ENCODE measurements around the gene CRTC2. TPM values are rescaled to one million over a fixed set of nuclear protein-coding genes. Genes with fewer than 3 reads are reported as not detected.
"Not testable (repeated sequence)": the region's sequence is repeated elsewhere in the genome, so short reads cannot be mapped to it uniquely, and the experiment has no call there.

Gene CRTC2
- 10 to 100 TPM; 86.3 to 98.5 TPM for total RNA-seq

GRCh38 chr1:153958111-153958960 lies at the start of gene CRTC2:
Gene CRTC2 (minus strand): TSS chr1:153958612. CDS start chr1:153958497, 115 bp downstream.
- Mint-ChIP-seq H3K4me3 (peak within 1 kb of the TSS; percentile 97), H3K4me1 (peaks cover 57% of the 10 kb centered on the region), H3K9me3 (ENCODE audit: low read depth) (no peaks in the 10 kb centered on the region), H3K36me3 (peaks cover 26% of the 10 kb centered on the region), H3K27me3 (no peaks in the 10 kb centered on the region), H3K27ac (peak within 1 kb of the TSS; percentile 98)
- ATAC-seq (peak; percentile 87), DNase-seq (peak; percentile 100)
- CTCF ChIA-PET = interaction anchor here (0.7 to 5.0 kb wide), 10 partner anchors 9 to 175 kb away, joined by 3 to 46 read pairs (median 5); partner anchors contain the start of genes CREB3L4, DENND4B, JTB and RAB13

GRCh38 chr1:154006136-154006535 lies 47.7 kb upstream of the CRTC2 start:
- ATAC-seq (no peak), DNase-seq (no peak)
- no peak overlapping the region for H3K4me3 Mint-ChIP-seq
- no peaks in the 10 kb centered on the region for H3K36me3 Mint-ChIP-seq
- no peaks in the 10 kb centered on the region for H3K9me3 Mint-ChIP-seq (ENCODE audit: low read depth)
- CTCF ChIA-PET = no interaction called here
- H3K4me1 Mint-ChIP-seq = no peaks in the 10 kb centered on the region
- no peak overlapping the region for H3K27ac Mint-ChIP-seq
- H3K27me3 Mint-ChIP-seq = no peaks in the 10 kb centered on the region

GRCh38 chr1:154000420-154000819 lies 42.0 kb upstream of the CRTC2 start:
- CTCF ChIA-PET = interaction anchor here (1.3 to 1.4 kb wide), 2 partner anchors 9 to 10 kb away, joined by 3 read pairs; no protein-coding TSS in a partner anchor
- DNase-seq = no peak
- peaks cover 1% of the 10 kb centered on the region for H3K4me1 Mint-ChIP-seq
- no peak overlapping the region for H3K4me3 Mint-ChIP-seq
- ATAC-seq = no peak
- H3K27me3 Mint-ChIP-seq = no peaks in the 10 kb centered on the region
- H3K9me3 Mint-ChIP-seq (ENCODE audit: low read depth) = no peaks in the 10 kb centered on the region
- peaks cover 4% of the 10 kb centered on the region for H3K36me3 Mint-ChIP-seq
- H3K27ac Mint-ChIP-seq = no peak overlapping the region

GRCh38 chr1:153996882-153997281 lies 38.5 kb upstream of the CRTC2 start:
- H3K4me3 Mint-ChIP-seq; ATAC-seq; DNase-seq; CTCF ChIA-PET; H3K9me3 Mint-ChIP-seq (ENCODE audit: low read depth); H3K27ac Mint-ChIP-seq; H3K27me3 Mint-ChIP-seq: not testable (repeated sequence)
- peaks cover 27% of the 10 kb centered on the region for H3K36me3 Mint-ChIP-seq
- H3K4me1 Mint-ChIP-seq = peaks cover 12% of the 10 kb centered on the region

GRCh38 chr1:153995640-153996039 lies 37.2 kb upstream of the CRTC2 start:
- Mint-ChIP-seq H3K36me3 (peaks cover 38% of the 10 kb centered on the region), H3K27ac (no peak overlapping the region), H3K9me3 (ENCODE audit: low read depth) (no peaks in the 10 kb centered on the region), H3K27me3 (no peaks in the 10 kb centered on the region), H3K4me1 (peaks cover 20% of the 10 kb centered on the region), H3K4me3 (no peak overlapping the region)
- no peak for ATAC-seq
- CTCF ChIA-PET = interaction anchor here (1.0 kb wide), 1 partner anchor 198 kb away, joined by 3 read pairs; no protein-coding TSS in a partner anchor
- DNase-seq = no peak

- ATAC-seq (no peak), DNase-seq (no peak)
- CTCF ChIA-PET = no interaction called here
- no peaks in the 10 kb centered on the region for H3K27me3 Mint-ChIP-seq
- no peak overlapping the region for H3K4me3 Mint-ChIP-seq
- peaks cover 24% of the 10 kb centered on the region for H3K4me1 Mint-ChIP-seq
- peaks cover 42% of the 10 kb centered on the region for H3K36me3 Mint-ChIP-seq
- H3K27ac Mint-ChIP-seq = no peak overlapping the region
- H3K9me3 Mint-ChIP-seq (ENCODE audit: low read depth) = peaks cover 1% of the 10 kb centered on the region
Observed at GRCh38 chr1:153995202-153995601, 36.8 kb upstream of the CRTC2 start.

- DNase-seq (no peak), ATAC-seq (no peak)
- Mint-ChIP-seq H3K36me3 (peaks cover 43% of the 10 kb centered on the region), H3K27ac (peak overlapping the region; percentile 99), H3K9me3 (ENCODE audit: low read depth) (peaks cover 1% of the 10 kb centered on the region), H3K4me1 (peaks cover 35% of the 10 kb centered on the region), H3K27me3 (no peaks in the 10 kb centered on the region), H3K4me3 (peak overlapping the region; percentile 98)
- CTCF ChIA-PET = interaction anchor here (1.0 to 2.4 kb wide), 4 partner anchors 9 to 320 kb away, joined by 3 to 18 read pairs (median 5); partner anchors contain the start of gene JTB
Observed at GRCh38 chr1:153991806-153992205, 33.4 kb upstream of the CRTC2 start.

- peak overlapping the region; percentile 98 for H3K4me3 Mint-ChIP-seq
- peaks cover 43% of the 10 kb centered on the region for H3K36me3 Mint-ChIP-seq
- no peaks in the 10 kb centered on the region for H3K27me3 Mint-ChIP-seq
- H3K9me3 Mint-ChIP-seq (ENCODE audit: low read depth) = peaks cover 1% of the 10 kb centered on the region
- H3K27ac Mint-ChIP-seq = peak overlapping the region; percentile 99
- DNase-seq = no peak
- CTCF ChIA-PET = interaction anchor here (1.0 to 3.2 kb wide), 6 partner anchors 10 to 320 kb away, joined by 3 to 18 read pairs (median 5); partner anchors contain the start of genes JTB and SLC39A1
- H3K4me1 Mint-ChIP-seq = peaks cover 40% of the 10 kb centered on the region
- ATAC-seq = no peak
Observed at GRCh38 chr1:153991151-153991630, 32.8 kb upstream of the CRTC2 start.

- Mint-ChIP-seq H3K9me3 (ENCODE audit: low read depth) (peaks cover 1% of the 10 kb centered on the region), H3K27me3 (no peaks in the 10 kb centered on the region), H3K27ac (peak within 1 kb of the TSS; percentile 99), H3K36me3 (peaks cover 42% of the 10 kb centered on the region), H3K4me3 (peak within 1 kb of the TSS; percentile 98), H3K4me1 (peaks cover 45% of the 10 kb centered on the region)
- ATAC-seq = peak; percentile 82
- CTCF ChIA-PET = interaction anchor here (1.0 to 3.2 kb wide), 7 partner anchors 13 to 319 kb away, joined by 3 to 18 read pairs (median 4); partner anchors contain the start of genes JTB and SLC39A1
- DNase-seq = peak; percentile 95
Observed at GRCh38 chr1:153990468-153991150, 32.2 kb upstream of the CRTC2 start, which contains the start of gene RPS27. Gene RPS27 (plus strand): TSS chr1:153990762. CDS start chr1:153990797, 35 bp downstream.

- Mint-ChIP-seq H3K4me1 (peaks cover 51% of the 10 kb centered on the region), H3K36me3 (peaks cover 22% of the 10 kb centered on the region), H3K27me3 (no peaks in the 10 kb centered on the region), H3K27ac (peak overlapping the region; percentile 87), H3K9me3 (ENCODE audit: low read depth) (peaks cover 1% of the 10 kb centered on the region), H3K4me3 (no peak overlapping the region)
- ATAC-seq (no peak), DNase-seq (no peak)
- CTCF ChIA-PET = interaction anchor here (1.1 to 4.9 kb wide), 21 partner anchors 12 to 477 kb away, joined by 3 to 96 read pairs (median 11); partner anchors contain the start of genes CREB3L4, DENND4B, GATAD2B and ILF2
Observed at GRCh38 chr1:153987621-153988020, 29.2 kb upstream of the CRTC2 start.

- H3K4me1 Mint-ChIP-seq = peaks cover 38% of the 10 kb centered on the region
- peaks cover 1% of the 10 kb centered on the region for H3K9me3 Mint-ChIP-seq (ENCODE audit: low read depth)
- H3K36me3 Mint-ChIP-seq = peaks cover 9% of the 10 kb centered on the region
- peak within 1 kb of the TSS; percentile 62 for H3K4me3 Mint-ChIP-seq
- no peak for DNase-seq
- H3K27me3 Mint-ChIP-seq = no peaks in the 10 kb centered on the region
- CTCF ChIA-PET = interaction anchor here (0.8 to 4.9 kb wide), 33 partner anchors 10 to 490 kb away, joined by 3 to 96 read pairs (median 8); partner anchors contain the start of genes CREB3L4, DENND4B, GATAD2B and ILF2
- no peak for ATAC-seq
- peak within 1 kb of the TSS; percentile 87 for H3K27ac Mint-ChIP-seq
Observed at GRCh38 chr1:153985941-153986761, 27.7 kb upstream of the CRTC2 start, which contains the start of gene RAB13. Gene RAB13 (minus strand): TSS chr1:153986339. CDS start chr1:153986236, 103 bp downstream.

- Mint-ChIP-seq H3K27me3 (no peaks in the 10 kb centered on the region), H3K36me3 (peaks cover 3% of the 10 kb centered on the region), H3K4me3 (peak overlapping the region; percentile 62), H3K27ac (peak overlapping the region; percentile 60), H3K9me3 (ENCODE audit: low read depth) (peaks cover 1% of the 10 kb centered on the region), H3K4me1 (peaks cover 35% of the 10 kb centered on the region)
- CTCF ChIA-PET = interaction anchor here (0.5 to 4.9 kb wide), 21 partner anchors 10 to 489 kb away, joined by 3 to 96 read pairs (median 8); partner anchors contain the start of genes CREB3L4, DENND4B, GATAD2B and ILF2
- no peak for DNase-seq
- ATAC-seq = no peak
Observed at GRCh38 chr1:153985341-153985912, 27.0 kb upstream of the CRTC2 start.
